Measurements from ENCODE around the gene SERPINB10. TPM values are rescaled to one million over a fixed set of nuclear protein-coding genes. Genes with fewer than 3 reads are reported as not detected.

The SERPINB10 gene
- total RNA-seq, 1 donor from 2014 or later: not detected

DNA sequence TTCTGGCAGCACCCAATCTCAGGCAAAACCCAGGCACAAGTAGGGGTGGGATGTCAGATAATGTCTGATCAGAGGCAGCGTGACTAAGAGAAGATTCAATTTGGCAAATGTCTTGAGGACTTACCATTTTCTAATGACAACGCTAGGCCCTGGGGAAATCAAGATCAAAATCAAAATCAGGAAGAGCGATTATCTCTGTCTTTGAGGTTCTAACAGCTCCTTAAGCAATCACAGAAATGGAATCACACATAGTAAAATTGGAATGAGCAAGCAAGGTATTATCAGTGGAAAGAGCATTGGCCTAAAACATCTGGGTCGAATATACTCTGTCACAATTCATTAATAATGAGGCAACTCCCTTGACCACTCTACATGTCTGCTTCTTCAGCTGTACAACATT lies 28.8 kb upstream of the SERPINB10 start:
- no peak overlapping the region for H3K4me3 ChIP-seq (ENCODE audit: low read depth, low read length)
- H3K27me3 ChIP-seq (ENCODE audit: control insufficient read depth, insufficient read depth, low read length): no peaks in the 10 kb centered on the region
- no peak for DNase-seq (ENCODE audit: low read depth)
- no peaks in the 10 kb centered on the region for H3K36me3 ChIP-seq (ENCODE audit: control insufficient read depth, insufficient read depth, low read length)
- TF ChIP-seq, protein P1, sequence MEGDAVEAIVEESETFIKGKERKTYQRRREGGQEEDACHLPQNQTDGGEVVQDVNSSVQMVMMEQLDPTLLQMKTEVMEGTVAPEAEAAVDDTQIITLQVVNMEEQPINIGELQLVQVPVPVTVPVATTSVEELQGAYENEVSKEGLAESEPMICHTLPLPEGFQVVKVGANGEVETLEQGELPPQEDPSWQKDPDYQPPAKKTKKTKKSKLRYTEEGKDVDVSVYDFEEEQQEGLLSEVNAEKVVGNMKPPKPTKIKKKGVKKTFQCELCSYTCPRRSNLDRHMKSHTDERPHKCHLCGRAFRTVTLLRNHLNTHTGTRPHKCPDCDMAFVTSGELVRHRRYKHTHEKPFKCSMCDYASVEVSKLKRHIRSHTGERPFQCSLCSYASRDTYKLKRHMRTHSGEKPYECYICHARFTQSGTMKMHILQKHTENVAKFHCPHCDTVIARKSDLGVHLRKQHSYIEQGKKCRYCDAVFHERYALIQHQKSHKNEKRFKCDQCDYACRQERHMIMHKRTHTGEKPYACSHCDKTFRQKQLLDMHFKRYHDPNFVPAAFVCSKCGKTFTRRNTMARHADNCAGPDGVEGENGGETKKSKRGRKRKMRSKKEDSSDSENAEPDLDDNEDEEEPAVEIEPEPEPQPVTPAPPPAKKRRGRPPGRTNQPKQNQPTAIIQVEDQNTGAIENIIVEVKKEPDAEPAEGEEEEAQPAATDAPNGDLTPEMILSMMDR (IDR thresholded peaks at IDR 0.05; ENCODE audit: insufficient read depth, low read length, poor library complexity, severe bottlenecking): no peak

DNA sequence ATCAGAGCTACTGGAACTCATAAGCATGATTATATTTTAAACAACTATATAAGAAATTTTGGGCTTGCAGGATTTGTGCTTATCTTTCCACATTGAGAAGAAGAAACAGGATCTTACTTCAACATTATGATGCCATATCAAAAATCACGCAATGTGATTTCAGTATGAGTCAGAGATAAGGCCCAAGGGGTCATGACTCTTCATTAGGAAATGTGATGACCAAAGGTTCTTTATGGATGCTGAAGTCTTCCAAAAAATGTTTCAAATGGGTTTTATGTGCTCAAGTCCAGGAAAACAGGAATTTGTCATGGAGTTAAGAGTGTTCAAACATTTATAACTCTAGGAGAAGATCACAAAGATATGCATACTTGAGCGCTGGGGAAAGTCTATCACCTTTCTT lies 28.0 kb upstream of the SERPINB10 start:
- DNase-seq (ENCODE audit: low read depth): no peak
- H3K4me3 ChIP-seq (ENCODE audit: low read depth, low read length): no peak overlapping the region
- no peaks in the 10 kb centered on the region for H3K36me3 ChIP-seq (ENCODE audit: control insufficient read depth, insufficient read depth, low read length)
- TF ChIP-seq, protein P1 (IDR thresholded peaks at IDR 0.05; ENCODE audit: insufficient read depth, low read length, poor library complexity, severe bottlenecking): no peak
- no peaks in the 10 kb centered on the region for H3K27me3 ChIP-seq (ENCODE audit: control insufficient read depth, insufficient read depth, low read length)

DNA sequence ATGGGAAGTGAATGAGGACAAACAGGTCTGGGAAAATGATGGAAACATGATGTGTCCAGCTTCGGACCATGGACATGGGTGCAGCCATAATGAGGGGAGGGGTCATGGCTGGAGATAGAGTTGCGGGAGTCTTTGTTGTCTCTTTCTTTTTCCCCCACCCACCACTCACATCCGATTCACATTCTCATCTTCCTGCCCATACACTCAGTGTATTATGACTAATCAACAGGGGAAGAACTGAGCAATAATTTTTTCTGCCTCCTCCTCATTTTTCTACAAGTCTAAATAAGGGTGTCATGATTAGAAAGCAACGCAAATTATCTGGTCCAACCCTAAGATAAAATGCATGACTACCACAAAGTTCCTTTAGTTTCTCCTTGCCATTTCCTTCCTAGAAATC lies 25.9 kb upstream of the SERPINB10 start:
- Histone ChIP-seq H3K4me3 (ENCODE audit: low read depth, low read length) (no peak overlapping the region), H3K36me3 (ENCODE audit: control insufficient read depth, insufficient read depth, low read length) (no peaks in the 10 kb centered on the region), H3K27me3 (ENCODE audit: control insufficient read depth, insufficient read depth, low read length) (no peaks in the 10 kb centered on the region)
- DNase-seq (ENCODE audit: low read depth): no peak
- TF ChIP-seq, protein P1 (IDR thresholded peaks at IDR 0.05; ENCODE audit: insufficient read depth, low read length, poor library complexity, severe bottlenecking): no peak

DNA sequence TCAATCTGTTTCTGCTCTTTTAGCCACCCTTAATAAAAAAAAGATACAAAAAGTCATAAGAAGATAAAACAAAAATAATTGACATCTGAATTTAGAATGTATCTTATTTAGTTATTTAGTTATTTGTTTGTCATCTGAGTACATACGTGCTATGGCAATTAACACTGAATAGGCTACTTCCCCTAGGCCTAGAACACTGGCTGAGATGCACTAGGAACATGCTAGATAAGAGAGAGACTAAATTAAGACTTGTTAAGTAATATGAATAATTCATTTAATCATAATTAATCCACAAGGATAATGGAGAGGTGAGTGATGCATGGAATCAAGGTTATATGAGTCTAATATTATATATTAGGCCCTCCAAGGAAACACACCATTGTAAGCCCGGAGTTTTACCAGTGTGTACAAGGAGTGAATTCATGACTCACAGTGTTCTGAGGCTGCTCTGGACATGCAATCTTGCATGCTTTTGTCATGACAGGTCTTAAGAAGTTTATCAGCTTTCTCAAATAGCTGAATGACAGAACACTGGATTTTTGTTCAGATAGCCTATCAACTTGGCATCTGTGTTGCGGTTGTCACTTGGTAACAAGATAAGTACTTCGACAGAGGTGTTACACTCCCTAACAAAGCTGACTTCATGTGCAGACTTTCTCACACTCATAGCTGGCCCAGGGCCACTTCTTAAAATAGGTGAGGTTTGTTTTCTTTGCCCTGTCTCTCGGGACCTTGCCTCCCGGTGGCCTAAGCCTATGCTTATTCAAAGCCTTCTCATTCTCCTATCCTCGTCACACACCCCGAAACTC lies 25.2 kb upstream of the SERPINB10 start:
- DNase-seq (ENCODE audit: low read depth): peak; percentile 95
- no peaks in the 10 kb centered on the region for H3K36me3 ChIP-seq (ENCODE audit: control insufficient read depth, insufficient read depth, low read length)
- TF ChIP-seq, protein P1 (IDR thresholded peaks at IDR 0.05; ENCODE audit: insufficient read depth, low read length, poor library complexity, severe bottlenecking): no peak
- no peak overlapping the region for H3K4me3 ChIP-seq (ENCODE audit: low read depth, low read length)
- H3K27me3 ChIP-seq (ENCODE audit: control insufficient read depth, insufficient read depth, low read length): no peaks in the 10 kb centered on the region

DNA sequence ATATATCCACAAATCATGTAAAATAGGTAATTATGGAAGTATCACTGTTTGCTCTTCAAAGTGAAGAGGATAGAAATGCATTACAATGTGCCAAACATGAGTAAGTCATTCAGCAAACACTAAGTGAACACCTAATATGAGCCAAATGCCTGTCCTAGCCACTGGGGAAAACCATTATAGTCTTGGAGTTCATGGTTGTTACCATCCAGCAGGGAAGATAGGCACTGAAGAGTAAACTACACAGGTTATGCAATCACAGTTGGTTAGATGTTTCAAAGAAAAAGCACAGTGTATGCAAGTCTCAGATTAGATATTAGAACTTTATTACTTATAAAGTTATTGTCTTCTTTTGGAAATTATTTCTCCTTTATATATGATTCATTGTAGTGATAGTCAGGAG lies 24.1 kb upstream of the SERPINB10 start:
- Histone ChIP-seq H3K27me3 (ENCODE audit: control insufficient read depth, insufficient read depth, low read length) (no peaks in the 10 kb centered on the region), H3K4me3 (ENCODE audit: low read depth, low read length) (no peak overlapping the region), H3K36me3 (ENCODE audit: control insufficient read depth, insufficient read depth, low read length) (no peaks in the 10 kb centered on the region)
- TF ChIP-seq, protein P1 (IDR thresholded peaks at IDR 0.05; ENCODE audit: insufficient read depth, low read length, poor library complexity, severe bottlenecking): no peak
- no peak for DNase-seq (ENCODE audit: low read depth)

DNA sequence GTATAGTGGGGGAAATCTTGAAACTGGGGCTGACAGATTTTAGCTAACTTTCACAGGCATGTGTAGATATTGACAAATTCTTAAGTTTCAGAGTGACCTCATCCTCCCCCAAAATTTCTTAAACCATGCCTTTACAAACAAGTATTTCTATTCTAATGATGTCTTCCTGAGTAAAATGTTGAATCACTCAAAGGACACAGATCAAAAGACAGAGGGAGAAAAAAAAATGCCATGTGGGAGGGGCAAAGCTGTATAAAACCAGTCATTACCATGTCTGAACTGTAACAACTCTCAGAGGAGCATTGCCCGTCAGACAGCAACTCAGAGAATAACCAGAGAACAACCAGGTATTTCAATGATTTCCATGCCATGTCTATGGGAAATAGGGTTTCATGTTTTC lies 20.3 kb upstream of the SERPINB10 start, which contains the start of gene SERPINB2:
TSS of gene SERPINB2 (plus strand) at position 282 of the 400 bp plus-strand sequence. CDS start 3,740 bp downstream, outside the sequence.
- H3K36me3 ChIP-seq (ENCODE audit: control insufficient read depth, insufficient read depth, low read length): no peaks in the 10 kb centered on the region
- TF ChIP-seq, protein P1 (IDR thresholded peaks at IDR 0.05; ENCODE audit: insufficient read depth, low read length, poor library complexity, severe bottlenecking): no peak
- no peak within 1 kb of the TSS for H3K4me3 ChIP-seq (ENCODE audit: low read depth, low read length)
- H3K27me3 ChIP-seq (ENCODE audit: control insufficient read depth, insufficient read depth, low read length): no peaks in the 10 kb centered on the region
- no peak for DNase-seq (ENCODE audit: low read depth)

Measured in kidney epithelial cell (primary cell).